Gastrocnemius medialis (tissue), 4 donors: Measurements from ENCODE around the gene SLC18A3.

Source experiments
- CTCF ChIP-seq, 5 experiments: fragments of 450-650 bp in 3 of 5; fragments of 200-600 bp in 2 of 5; sonication (generic) in 2 of 5; IDR thresholded peaks in 4 of 5; conservative IDR thresholded peaks in 1 of 5; 1 replicate in 4 of 5; 2 replicates in 1 of 5; pipeline ENCODE4 v1.5.1; 2016 to 2019; ENCODE audit warnings: antibody characterized with exemption in 5 of 5, mild to moderate bottlenecking in 3 of 5, moderate library complexity in 3 of 5
- POLR2A ChIP-seq, 2 donors: fragments of 450-650 bp; IDR thresholded peaks; one replicate each; pipeline ENCODE4 v1.6.1; 2017; ENCODE audit warnings: antibody characterized with exemption in 2 of 2, mild to moderate bottlenecking in 2 of 2, moderate library complexity in 2 of 2

- no peak for TF ChIP-seq POLR2A (IDR thresholded peaks at IDR 0.05)
- no peak for TF ChIP-seq CTCF (IDR thresholded peaks at IDR 0.05 in 4 of 5, conservative IDR thresholded peaks at IDR 0.05 in 1 of 5)
These were observed 15.0 kb upstream of the SLC18A3 start for GRCh38 chr10:49595003-49595712.
